ENCODE measurements around the gene OSBPL6. TPM values are rescaled to one million over a fixed set of nuclear protein-coding genes. Genes with fewer than 3 reads are reported as not detected.

OSBPL6 gene
- total and polyA plus RNA-seq, 5 donors, result 2.3 to 8.2 (median 7.2) TPM

DNA sequence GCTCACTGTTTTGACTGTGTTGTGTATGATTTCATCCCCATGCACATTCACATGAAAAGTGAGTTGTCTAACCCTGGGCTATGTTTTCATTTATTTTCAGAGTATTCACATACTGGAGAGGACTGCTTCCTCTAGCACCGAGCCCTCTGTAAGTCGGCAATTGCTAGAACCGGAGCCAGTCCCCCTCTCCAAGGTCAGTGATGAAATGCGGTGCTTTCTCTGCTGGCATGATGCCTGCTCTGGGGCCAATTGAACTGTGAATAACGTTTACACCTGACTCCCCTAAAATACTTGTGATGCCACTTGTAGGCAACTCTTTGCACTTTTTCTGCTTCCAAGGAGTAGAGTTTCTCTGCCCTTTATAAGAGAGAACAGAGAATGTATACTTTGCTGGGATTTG lies 129.8 kb downstream of the OSBPL6 start:
- H3K27me3 ChIP-seq (ENCODE audit: control insufficient read depth, insufficient read depth), result no peaks in the 10 kb centered on the region
- intact Hi-C loops (cut with DNase I), result no loop called here
- H3K4me3 ChIP-seq (ENCODE audit: low read length), result no peak overlapping the region
- DNase-seq (no peak), ATAC-seq (no peak)
- H3K27ac ChIP-seq (ENCODE audit: low read length), result no peak overlapping the region
- WGBS, result 16% methylated on average over 5 of the region's 5 CpGs
- no peaks in the 10 kb centered on the region for H3K9me3 ChIP-seq (ENCODE audit: control insufficient read depth, low read length)
- no peaks in the 10 kb centered on the region for H3K4me1 ChIP-seq (ENCODE audit: control insufficient read depth, insufficient read depth, low read length)

DNA sequence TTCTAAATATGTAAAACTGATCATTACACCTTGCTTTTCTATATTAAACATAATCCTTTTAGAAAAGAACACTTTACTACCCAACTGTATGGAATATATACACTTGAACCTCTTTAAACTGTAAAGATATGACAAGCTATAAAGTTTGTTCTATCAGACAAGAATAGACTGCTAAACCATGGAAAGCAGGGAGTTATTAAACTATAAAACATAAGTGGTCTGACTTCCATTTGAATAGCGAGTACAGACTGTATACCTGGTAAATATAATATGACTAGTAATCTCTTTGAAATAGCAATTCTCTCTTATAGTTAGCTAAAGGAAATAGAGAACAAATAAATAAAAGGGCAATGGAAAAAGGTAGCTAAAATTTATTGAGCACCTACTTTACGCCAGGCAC lies 131.0 kb downstream of the OSBPL6 start:
- ATAC-seq (no peak), DNase-seq (no peak)
- H3K9me3 ChIP-seq (ENCODE audit: control insufficient read depth, low read length), result no peaks in the 10 kb centered on the region
- H3K4me3 ChIP-seq (ENCODE audit: low read length), result no peak overlapping the region
- H3K27me3 ChIP-seq (ENCODE audit: control insufficient read depth, insufficient read depth), result no peaks in the 10 kb centered on the region
- intact Hi-C loops (cut with DNase I), result no loop called here
- no peaks in the 10 kb centered on the region for H3K4me1 ChIP-seq (ENCODE audit: control insufficient read depth, insufficient read depth, low read length)
- no peak overlapping the region for H3K27ac ChIP-seq (ENCODE audit: low read length)
- 96% methylated on average over 2 of the region's 2 CpGs for WGBS

DNA sequence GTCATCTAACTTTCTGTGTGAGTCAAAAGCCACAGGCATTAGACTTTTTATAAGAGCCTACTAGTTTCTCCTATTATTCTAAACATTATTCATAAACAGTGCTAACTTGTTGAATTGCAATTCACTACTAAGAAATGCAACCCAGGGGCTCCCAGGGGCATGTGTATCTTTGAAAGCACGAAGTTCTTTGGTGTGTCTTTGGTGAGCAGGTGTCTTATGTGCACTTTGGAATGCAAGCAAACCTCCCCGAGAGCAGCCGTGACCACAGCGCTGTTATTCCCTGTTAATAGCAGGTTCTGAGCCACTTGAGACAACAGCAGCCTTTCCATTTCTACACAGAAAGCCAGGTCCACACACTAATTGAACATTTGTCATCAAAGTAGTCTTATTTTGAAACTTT lies 133.2 kb downstream of the OSBPL6 start:
- H3K27ac ChIP-seq (ENCODE audit: low read length), result no peak overlapping the region
- DNase-seq (no peak), ATAC-seq (no peak)
- H3K4me1 ChIP-seq (ENCODE audit: control insufficient read depth, insufficient read depth, low read length), result no peaks in the 10 kb centered on the region
- intact Hi-C loops (cut with DNase I), result no loop called here
- WGBS, result 81% methylated on average over 4 of the region's 4 CpGs
- H3K9me3 ChIP-seq (ENCODE audit: control insufficient read depth, low read length), result no peaks in the 10 kb centered on the region
- H3K4me3 ChIP-seq (ENCODE audit: low read length), result no peak overlapping the region
- no peaks in the 10 kb centered on the region for H3K27me3 ChIP-seq (ENCODE audit: control insufficient read depth, insufficient read depth)

DNA sequence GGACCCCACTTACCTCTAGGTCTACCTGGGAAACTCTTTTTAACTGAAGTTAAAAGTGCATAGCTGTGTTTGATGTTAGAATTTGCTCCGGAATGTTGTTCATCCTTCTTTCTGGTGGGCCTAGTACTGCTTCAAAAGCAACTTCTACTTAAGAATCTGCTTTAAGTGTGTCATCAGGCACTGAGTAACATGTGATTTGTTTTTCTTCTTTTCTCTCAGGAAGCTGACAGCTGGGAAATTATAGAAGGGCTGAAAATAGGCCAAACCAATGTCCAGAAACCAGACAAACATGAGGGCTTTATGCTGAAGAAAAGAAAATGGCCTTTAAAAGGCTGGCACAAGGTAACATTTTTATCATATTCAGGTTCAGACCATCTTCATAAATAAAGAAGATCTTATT lies 133.7 kb downstream of the OSBPL6 start:
- H3K4me3 ChIP-seq (ENCODE audit: low read length), result no peak overlapping the region
- no peaks in the 10 kb centered on the region for H3K9me3 ChIP-seq (ENCODE audit: control insufficient read depth, low read length)
- no peak for DNase-seq
- no peaks in the 10 kb centered on the region for H3K4me1 ChIP-seq (ENCODE audit: control insufficient read depth, insufficient read depth, low read length)
- 66% methylated on average over 1 of the region's 1 CpG for WGBS
- H3K27me3 ChIP-seq (ENCODE audit: control insufficient read depth, insufficient read depth), result no peaks in the 10 kb centered on the region
- no peak overlapping the region for H3K27ac ChIP-seq (ENCODE audit: low read length)
- no peak for ATAC-seq
- intact Hi-C loops (cut with DNase I), result no loop called here

DNA sequence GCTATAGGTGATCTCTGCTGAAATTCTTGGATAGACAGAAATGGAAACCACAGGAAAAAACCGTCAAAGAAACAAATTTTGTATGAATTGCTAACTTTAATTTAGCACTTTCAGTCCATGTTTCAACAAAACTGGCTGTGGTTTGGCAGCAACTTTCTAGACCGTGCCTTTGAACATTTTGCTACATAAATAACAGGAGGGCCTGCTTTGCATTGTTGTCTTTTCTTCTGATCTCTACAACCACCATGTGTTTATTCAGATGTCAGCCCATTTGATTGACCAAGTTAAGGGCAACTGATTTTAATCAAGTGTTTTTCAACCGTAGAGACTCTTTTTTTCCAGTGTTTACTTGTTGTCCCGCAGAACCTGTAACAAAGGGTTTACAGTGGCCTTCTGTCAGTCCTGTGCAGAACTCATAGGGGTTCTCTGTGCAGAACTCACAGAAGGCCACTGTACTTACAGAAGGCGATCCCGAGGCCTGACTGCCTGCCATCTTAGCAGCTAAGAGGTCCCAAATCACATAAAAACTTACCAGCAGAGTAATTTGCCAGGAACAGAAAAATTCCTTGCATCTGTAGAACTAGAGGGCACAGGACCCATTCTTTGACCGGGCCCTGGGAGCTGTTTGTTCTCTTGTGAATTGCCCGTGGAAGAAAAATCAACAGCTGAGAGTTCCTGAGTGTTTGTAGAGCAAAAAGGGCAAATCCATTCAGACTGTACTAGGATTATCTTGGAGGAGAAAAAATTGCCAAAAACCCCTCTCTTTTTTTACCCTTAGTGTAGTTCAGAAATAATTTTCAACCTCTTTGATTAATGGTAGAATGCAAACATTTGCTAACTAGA lies 136.1 kb downstream of the OSBPL6 start:
- H3K27ac ChIP-seq (ENCODE audit: low read length), result no peak overlapping the region

DNA sequence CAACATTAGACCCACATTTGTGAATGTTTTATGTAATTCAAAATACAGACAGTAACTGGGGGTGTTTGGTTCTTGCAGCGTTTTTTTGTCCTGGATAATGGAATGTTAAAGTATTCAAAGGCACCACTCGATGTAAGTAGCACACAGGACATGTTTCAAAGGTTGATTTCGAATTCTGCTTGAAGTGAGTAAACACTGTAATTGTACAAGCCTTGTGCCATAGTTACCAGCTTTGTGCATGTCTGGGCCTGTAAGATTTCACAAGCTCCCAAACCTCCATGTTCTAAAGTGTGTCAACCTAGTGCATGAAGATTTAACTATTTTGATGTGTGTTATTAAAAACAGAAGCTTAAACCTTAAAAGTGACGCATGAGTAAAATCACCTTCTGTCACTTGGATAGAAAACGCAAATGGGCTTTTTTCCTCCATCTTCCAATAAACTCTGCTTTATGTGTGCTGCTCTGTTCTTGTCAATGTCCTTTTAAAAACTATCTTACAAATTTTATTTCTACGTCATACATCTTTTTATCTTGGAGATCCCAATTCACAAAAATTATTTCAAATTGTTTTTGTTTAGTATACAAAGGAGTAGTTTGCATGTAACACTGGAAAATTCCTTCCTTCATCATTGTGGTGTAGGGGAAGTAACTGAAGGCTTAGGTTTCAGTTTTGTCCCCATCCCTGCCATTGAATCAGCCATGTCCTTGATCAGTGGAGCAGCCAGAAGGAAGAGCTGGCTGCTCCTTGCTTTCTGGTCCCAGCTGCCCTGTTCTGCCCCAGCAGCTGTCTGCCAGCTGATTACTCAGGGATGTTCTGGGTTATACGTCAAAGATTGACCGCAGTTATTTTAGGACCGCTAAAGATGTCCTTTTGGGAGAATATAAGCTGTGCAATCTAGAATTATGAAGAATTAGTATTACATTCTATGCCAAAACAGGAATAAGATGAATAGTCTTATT lies 137.4 kb downstream of the OSBPL6 start:
- Histone ChIP-seq H3K27ac (ENCODE audit: low read length) (no peak overlapping the region), H3K27me3 (ENCODE audit: control insufficient read depth, insufficient read depth) (no peaks in the 10 kb centered on the region), H3K4me3 (ENCODE audit: low read length) (no peak overlapping the region), H3K9me3 (ENCODE audit: control insufficient read depth, low read length) (no peaks in the 10 kb centered on the region), H3K4me1 (ENCODE audit: control insufficient read depth, insufficient read depth, low read length) (no peaks in the 10 kb centered on the region)
- DNase-seq, result no peak
- ATAC-seq, result no peak
- 90% methylated on average over 9 of the region's 9 CpGs for WGBS
- intact Hi-C loops (cut with DNase I), result no loop called here

More for the DNA sequence above, 136.1 kb downstream of the OSBPL6 start:
- H3K4me1 ChIP-seq (ENCODE audit: control insufficient read depth, insufficient read depth, low read length), result no peaks in the 10 kb centered on the region
- no peak overlapping the region for H3K4me3 ChIP-seq (ENCODE audit: low read length)
- H3K27me3 ChIP-seq (ENCODE audit: control insufficient read depth, insufficient read depth), result no peaks in the 10 kb centered on the region
- ATAC-seq, result no peak
- intact Hi-C loops (cut with DNase I), result no loop called here
- DNase-seq, result no peak
- 82% methylated on average over 8 of the region's 8 CpGs for WGBS
- H3K9me3 ChIP-seq (ENCODE audit: control insufficient read depth, low read length), result no peaks in the 10 kb centered on the region

DNA sequence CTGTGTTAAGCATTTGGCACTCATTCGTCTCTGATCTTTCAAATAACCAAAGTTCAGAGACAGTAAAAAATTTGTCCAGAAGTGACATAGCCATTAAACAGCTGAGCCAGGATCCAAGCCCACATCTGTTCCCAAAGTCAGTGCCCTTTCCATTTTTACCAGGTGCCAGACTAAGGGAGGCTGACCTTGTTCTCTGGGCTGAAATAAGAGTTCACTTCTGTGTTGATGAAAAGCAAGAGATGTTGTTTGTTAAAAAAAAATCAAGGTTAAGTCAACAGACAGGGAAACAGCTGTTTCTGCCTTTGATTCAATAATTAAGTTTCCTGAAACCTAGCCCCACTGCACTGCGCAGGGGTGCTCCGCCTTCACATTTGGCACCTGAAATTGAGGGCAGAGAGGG lies 139.5 kb downstream of the OSBPL6 start:
- no peaks in the 10 kb centered on the region for H3K4me1 ChIP-seq (ENCODE audit: control insufficient read depth, insufficient read depth, low read length)
- intact Hi-C loops (cut with DNase I), result no loop called here
- WGBS, result 69% methylated on average over 3 of the region's 3 CpGs
- H3K4me3 ChIP-seq (ENCODE audit: low read length), result no peak overlapping the region
- no peak for ATAC-seq
- H3K27ac ChIP-seq (ENCODE audit: low read length), result no peak overlapping the region
- DNase-seq, result no peak
- no peaks in the 10 kb centered on the region for H3K27me3 ChIP-seq (ENCODE audit: control insufficient read depth, insufficient read depth)
- no peaks in the 10 kb centered on the region for H3K9me3 ChIP-seq (ENCODE audit: control insufficient read depth, low read length)

DNA sequence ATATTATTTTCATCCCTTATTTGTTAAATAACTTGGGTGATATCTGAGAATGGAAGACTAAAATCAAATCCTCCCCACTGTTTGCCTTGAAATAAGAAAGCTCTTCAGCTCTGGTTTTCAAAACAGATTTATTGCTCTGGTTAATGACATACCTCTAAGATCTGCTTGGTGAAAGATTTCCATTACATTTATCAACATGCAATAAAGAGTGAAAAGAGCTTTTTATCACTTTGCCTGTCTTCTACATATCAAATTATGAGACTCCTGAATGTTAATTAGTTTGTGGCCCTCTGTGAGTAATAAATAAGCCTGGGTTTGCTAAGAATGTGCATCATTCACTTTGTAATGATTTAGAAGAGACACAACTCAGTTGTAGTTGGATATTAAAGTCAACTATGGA lies 140.9 kb downstream of the OSBPL6 start:
- ATAC-seq (no peak), DNase-seq (no peak)
- intact Hi-C loops (cut with DNase I), result no loop called here
- Histone ChIP-seq H3K27ac (ENCODE audit: low read length) (no peak overlapping the region), H3K4me1 (ENCODE audit: control insufficient read depth, insufficient read depth, low read length) (no peaks in the 10 kb centered on the region), H3K9me3 (ENCODE audit: control insufficient read depth, low read length) (no peaks in the 10 kb centered on the region), H3K4me3 (ENCODE audit: low read length) (no peak overlapping the region), H3K27me3 (ENCODE audit: control insufficient read depth, insufficient read depth) (no peaks in the 10 kb centered on the region)

DNA sequence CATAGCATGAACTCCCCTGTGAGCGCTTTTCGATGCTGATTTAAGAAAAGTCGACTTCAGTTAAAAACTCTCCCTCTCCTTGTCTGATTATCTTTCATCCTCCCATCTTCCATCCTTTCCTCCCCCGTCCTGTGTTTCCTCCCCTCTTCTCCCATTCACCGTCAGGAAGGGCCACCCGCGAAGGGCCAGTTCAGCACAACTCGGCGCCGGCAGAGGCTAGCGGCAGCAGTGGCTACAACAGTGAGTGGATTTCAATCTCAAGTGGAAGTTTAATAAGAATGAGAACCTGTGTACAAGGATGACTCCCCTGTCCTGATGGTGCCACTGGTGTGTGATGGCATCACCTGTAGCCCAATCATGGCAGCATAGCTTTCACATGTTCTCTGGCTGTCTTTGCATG lies 149.8 kb downstream of the OSBPL6 start:
- DNase-seq, result peak in 1 of 3 donors; percentile 27
- Histone ChIP-seq H3K9me3 (ENCODE audit: control insufficient read depth, low read length) (no peaks in the 10 kb centered on the region), H3K4me1 (ENCODE audit: control insufficient read depth, insufficient read depth, low read length) (no peaks in the 10 kb centered on the region), H3K27ac (ENCODE audit: low read length) (no peak overlapping the region), H3K27me3 (ENCODE audit: control insufficient read depth, insufficient read depth) (no peaks in the 10 kb centered on the region), H3K4me3 (ENCODE audit: low read length) (no peak overlapping the region)
- no peak for ATAC-seq
- WGBS, result 84% methylated on average over 11 of the region's 11 CpGs
- intact Hi-C loops (cut with DNase I), result no loop called here

DNA sequence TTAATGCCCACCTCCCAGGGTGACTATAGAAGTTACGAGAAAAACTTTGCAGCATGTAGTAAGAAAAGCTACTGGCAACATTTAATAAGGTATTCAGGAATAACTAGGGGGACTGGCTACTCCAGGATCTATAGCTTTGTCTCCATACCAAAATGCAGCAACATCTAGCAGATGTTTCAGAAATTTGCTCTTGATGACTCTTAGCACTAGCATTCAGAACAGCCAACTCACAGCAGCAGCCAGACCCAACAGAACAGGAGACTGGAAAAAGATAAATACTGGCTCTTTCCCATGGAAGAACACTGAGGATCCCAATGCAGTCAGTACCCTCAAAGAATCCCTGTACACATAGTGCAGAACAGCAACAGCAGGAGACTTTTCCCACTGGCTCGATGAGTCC lies 151.6 kb downstream of the OSBPL6 start:
- no peaks in the 10 kb centered on the region for H3K27me3 ChIP-seq (ENCODE audit: control insufficient read depth, insufficient read depth)
- intact Hi-C loops (cut with DNase I), result no loop called here
- H3K27ac ChIP-seq (ENCODE audit: low read length), result no peak overlapping the region
- WGBS, result 90% methylated on average over 2 of the region's 2 CpGs
- no peaks in the 10 kb centered on the region for H3K9me3 ChIP-seq (ENCODE audit: control insufficient read depth, low read length)
- H3K4me1 ChIP-seq (ENCODE audit: control insufficient read depth, insufficient read depth, low read length), result no peaks in the 10 kb centered on the region
- H3K4me3 ChIP-seq (ENCODE audit: low read length), result no peak overlapping the region
- DNase-seq, result no peak
- ATAC-seq, result no peak

DNA sequence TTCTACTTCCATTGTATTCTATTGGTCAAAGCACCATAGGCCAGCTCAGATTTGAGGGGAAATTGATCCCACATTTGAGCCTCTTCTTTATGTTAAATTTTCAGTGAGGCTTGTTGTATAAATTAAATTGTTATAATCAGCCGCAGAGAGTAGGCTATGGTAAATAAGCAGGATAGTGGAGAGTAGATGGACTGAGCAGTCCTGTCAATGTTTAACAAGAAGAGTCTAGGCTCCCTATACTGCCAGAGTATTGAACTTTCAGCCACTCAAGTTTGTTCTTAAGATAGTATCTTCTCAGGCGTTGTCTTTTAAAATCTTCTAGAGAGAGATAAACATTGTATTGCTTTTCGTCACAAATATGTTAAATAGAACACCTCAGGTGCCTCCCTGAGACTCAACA lies 155.7 kb downstream of the OSBPL6 start:
- intact Hi-C loops (cut with DNase I), result no loop called here
- Histone ChIP-seq H3K9me3 (ENCODE audit: control insufficient read depth, low read length) (no peaks in the 10 kb centered on the region), H3K27me3 (ENCODE audit: control insufficient read depth, insufficient read depth) (no peaks in the 10 kb centered on the region), H3K4me3 (ENCODE audit: low read length) (no peak overlapping the region), H3K4me1 (ENCODE audit: control insufficient read depth, insufficient read depth, low read length) (no peaks in the 10 kb centered on the region), H3K27ac (ENCODE audit: low read length) (no peak overlapping the region)
- DNase-seq (no peak), ATAC-seq (no peak)
- 89% methylated on average over 3 of the region's 3 CpGs for WGBS
